Left lung (tissue), 10 donors: ENCODE results near the gene ZDHHC8. TPM values are rescaled to one million over a fixed set of nuclear protein-coding genes. Genes with fewer than 3 reads are reported as not detected.

Source experiments
- ATAC-seq: fragments of 200-7000 bp; cut with Tn5 transposase; one replicate; pipeline ENCODE4 v1.9.1; 2020; ENCODE audit warnings: moderate library complexity
- DNase-seq, 4 donors: peaks; one replicate each; pipeline ENCODE4 v3.0.0-alpha.2; 2013 to 2020
- H3K27ac ChIP-seq, 2 donors: fragments of 200-600 bp; sonication (generic) in 1 of 2; one replicate each; pipeline versions ENCODE4 v1.5.0 to v1.8.0; 2020 to 2021
- H3K27me3 ChIP-seq, 2 donors: fragments of 200-600 bp; sonication (generic) in 1 of 2; one replicate each; pipeline versions ENCODE4 v1.5.0 to v1.8.0; 2020 to 2021
- H3K36me3 ChIP-seq, 2 donors: fragments of 200-600 bp; sonication (generic) in 1 of 2; one replicate each; pipeline versions ENCODE4 v1.5.0 to v1.8.0; 2020 to 2021
- H3K4me1 ChIP-seq, 2 donors: fragments of 200-600 bp; one replicate each; pipeline ENCODE4 v1.8.0; 2021
- H3K4me3 ChIP-seq, 2 donors: fragments of 200-600 bp; sonication (generic) in 1 of 2; one replicate each; pipeline versions ENCODE4 v1.5.0 to v1.8.0; 2020 to 2021; ENCODE audit warnings: mild to moderate bottlenecking in 1 of 2
- H3K9me3 ChIP-seq, 2 donors: fragments of 200-600 bp; sonication (generic) in 1 of 2; one replicate each; pipeline versions ENCODE4 v1.5.0 to v1.8.0; 2020 to 2021
- intact Hi-C, 2 donors: fragments of 100-400 bp; cut with DNase I; formaldehyde crosslinking; loops; one replicate each; pipeline versions ENCODE4 v1.11.2 to v1.14.2; 2022
- polyA plus RNA-seq, 6 donors: library from polyadenylated mRNA; unstranded; fragments of 120-200 nt; gene quantifications; one replicate each; pipeline ENCODE4 v1.2.1, GENCODE V29; 2013; ENCODE audit not compliant: insufficient read length in 6 of 6
- total RNA-seq, 2 donors: library from RNA; stranded (reverse); fragmentation: NEBNext Ultra II Directional; extraction: Animal tissue kit (Norgen Biotek cat#: 25700); gene quantifications; one replicate each; pipeline ENCODE4 v1.2.1, GENCODE V29; 2021
- TF ChIP-seq, protein P1 (sequence below), 2 donors: fragments of 200-600 bp; sonication (generic) in 1 of 2; IDR thresholded peaks; one replicate each; pipeline versions ENCODE4 v1.5.0 to v1.8.0; 2021; ENCODE audit warnings: antibody characterized with exemption in 2 of 2
- donor health status: DM: no; HTN: yes; CAD: no.
- donor health status: DM: no; HTN: no; CAD: no.

The ZDHHC8 gene
- total and polyA plus RNA-seq, 8 donors: 34.4 to 81.8 (median 46.1) TPM

DNA sequence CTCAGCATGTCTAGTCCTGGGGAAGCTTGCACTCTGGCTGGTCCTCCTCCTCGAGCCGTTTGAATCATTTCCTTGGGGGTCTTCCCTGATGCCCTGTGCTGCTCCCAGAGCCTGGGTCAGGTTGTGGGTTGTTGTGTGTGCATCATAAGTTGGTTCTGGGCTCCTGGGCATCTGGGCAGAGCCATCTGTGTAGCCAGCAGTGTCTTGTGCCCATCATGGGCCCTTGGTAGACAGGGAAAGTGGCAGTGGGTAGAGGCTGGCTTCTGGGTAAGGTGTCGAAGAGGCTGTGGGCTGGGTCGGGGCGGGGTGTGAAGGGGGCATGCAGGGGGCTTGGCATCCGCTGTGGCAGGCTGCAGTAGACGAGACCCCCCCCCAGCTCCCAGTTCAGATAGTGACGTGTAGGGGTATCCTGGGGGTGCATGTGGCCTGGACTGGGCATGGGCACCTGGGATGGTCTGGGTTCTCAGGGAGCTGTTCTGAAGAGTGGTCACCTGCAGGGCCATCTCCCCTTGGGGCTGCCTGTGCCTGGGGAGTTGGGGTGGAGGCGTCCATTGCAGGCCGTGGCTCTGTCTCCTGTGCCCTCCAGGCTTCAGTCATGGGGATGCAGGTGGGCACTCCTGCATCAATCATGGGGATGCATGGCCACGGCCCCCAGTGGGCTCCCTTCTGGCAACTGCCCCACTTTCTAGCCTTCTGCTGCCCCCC, 7.4 kb upstream of the ZDHHC8 start:
- Histone ChIP-seq H3K36me3 (peaks cover 0 to 80% of the 10 kb centered on the region in 2 donors), H3K4me3 (no peak overlapping the region), H3K4me1 (peaks cover 0 to 13% of the 10 kb centered on the region in 2 donors), H3K27me3 (no peaks in the 10 kb centered on the region), H3K9me3 (no peaks in the 10 kb centered on the region), H3K27ac (no peak overlapping the region)
- TF ChIP-seq, protein P1, sequence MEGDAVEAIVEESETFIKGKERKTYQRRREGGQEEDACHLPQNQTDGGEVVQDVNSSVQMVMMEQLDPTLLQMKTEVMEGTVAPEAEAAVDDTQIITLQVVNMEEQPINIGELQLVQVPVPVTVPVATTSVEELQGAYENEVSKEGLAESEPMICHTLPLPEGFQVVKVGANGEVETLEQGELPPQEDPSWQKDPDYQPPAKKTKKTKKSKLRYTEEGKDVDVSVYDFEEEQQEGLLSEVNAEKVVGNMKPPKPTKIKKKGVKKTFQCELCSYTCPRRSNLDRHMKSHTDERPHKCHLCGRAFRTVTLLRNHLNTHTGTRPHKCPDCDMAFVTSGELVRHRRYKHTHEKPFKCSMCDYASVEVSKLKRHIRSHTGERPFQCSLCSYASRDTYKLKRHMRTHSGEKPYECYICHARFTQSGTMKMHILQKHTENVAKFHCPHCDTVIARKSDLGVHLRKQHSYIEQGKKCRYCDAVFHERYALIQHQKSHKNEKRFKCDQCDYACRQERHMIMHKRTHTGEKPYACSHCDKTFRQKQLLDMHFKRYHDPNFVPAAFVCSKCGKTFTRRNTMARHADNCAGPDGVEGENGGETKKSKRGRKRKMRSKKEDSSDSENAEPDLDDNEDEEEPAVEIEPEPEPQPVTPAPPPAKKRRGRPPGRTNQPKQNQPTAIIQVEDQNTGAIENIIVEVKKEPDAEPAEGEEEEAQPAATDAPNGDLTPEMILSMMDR (IDR thresholded peaks at IDR 0.05): no peak
- intact Hi-C loops: no loop called here
- DNase-seq (no peak), ATAC-seq (no peak)

DNA sequence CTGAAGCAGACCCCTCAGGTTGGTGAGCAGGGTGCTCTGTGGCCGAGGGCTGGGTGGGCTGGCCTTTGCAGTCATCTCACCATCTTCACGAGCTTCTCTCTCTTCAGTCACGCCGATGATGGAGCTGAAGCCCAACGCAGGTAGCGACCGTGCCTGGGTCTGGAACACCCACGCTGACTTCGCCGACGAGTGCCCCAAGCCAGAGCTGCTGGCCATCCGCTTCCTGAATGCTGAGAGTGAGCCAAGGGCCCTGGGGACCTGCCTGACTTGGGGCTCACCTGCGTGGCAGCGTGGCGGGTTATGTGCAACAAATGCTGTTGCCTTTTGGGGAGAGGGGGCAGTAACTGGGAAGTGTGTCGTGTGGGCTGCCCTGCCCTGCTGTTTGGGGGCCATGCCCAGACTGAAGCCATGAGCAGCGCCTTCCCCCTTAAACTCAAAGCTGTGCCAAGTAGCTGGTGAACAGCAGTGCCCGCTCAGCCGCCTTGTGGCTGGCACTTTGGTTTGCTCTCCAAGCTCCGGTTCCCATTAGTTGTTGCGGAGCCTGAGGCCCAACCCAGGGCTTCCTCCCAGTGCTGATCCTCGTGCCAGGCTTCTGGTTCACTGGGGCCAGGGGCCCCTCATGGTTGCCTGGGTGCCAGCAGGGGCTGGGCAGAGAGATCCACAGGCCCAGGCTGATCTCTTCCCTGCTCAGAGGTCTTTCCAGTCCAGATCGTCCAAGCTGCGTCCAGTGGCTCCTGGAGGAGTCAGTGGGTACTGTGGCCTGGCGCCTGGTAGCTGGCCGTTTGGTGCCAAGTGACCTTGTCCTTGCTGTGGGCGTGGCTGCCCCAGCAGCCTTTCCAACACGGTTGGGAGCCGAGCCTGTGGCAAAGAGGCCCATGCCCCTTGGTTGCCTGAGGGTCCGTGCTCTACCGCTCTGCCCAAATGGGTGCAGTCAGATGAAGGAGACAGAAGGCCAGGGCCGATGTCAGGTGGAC, 6.1 kb upstream of the ZDHHC8 start:
- DNase-seq: no peak
- intact Hi-C loops: no loop called here
- Histone ChIP-seq H3K27ac (no peak overlapping the region), H3K27me3 (no peaks in the 10 kb centered on the region), H3K9me3 (no peaks in the 10 kb centered on the region), H3K4me1 (peaks cover 3 to 8% of the 10 kb centered on the region in 2 donors), H3K36me3 (peaks cover 0 to 68% of the 10 kb centered on the region in 2 donors), H3K4me3 (no peak overlapping the region)
- no peak for ATAC-seq
- TF ChIP-seq, protein P1 (IDR thresholded peaks at IDR 0.05): no peak

DNA sequence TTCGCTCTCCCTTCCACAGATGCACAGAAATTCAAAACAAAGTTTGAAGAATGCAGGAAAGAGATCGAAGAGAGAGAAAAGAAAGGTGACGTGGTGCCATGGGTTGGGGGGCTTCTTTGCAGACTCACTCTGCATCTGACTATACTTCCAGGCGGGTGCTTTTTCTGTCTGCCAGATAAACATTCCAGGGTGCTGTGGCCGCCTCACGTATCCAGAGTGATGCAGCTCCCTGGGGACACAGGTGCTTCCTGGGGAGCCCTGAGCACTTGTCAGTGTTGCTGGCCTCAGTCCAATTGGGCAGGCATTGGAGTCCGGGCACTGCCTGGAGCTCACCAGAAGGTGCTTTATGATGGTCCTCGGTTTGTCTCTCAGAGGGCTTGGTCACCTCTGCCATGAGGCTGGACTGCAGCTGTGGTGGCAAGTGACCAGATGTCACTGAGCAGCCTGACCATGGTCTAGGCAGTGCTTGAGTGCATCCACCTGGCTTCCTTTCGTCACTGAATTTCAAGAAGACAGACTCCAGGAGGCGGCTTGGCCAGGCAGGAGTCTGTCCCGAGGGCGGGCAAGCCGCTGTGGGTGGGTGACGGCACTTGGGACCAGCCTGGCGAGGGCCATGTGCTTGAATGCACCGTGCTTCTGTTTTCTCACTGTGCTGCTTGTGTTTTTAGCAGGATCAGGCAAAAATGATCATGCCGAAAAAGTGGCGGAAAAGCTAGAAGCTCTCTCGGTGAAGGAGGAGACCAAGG, 5.1 kb upstream of the ZDHHC8 start:
- no peaks in the 10 kb centered on the region for H3K9me3 ChIP-seq
- no peak overlapping the region for H3K27ac ChIP-seq
- intact Hi-C loops: no loop called here
- H3K4me1 ChIP-seq: peaks cover 7 to 13% of the 10 kb centered on the region in 2 donors
- TF ChIP-seq, protein P1 (IDR thresholded peaks at IDR 0.05): no peak
- ATAC-seq (no peak), DNase-seq (no peak)
- H3K4me3 ChIP-seq: no peak overlapping the region
- peaks cover 0 to 58% of the 10 kb centered on the region in 2 donors for H3K36me3 ChIP-seq
- H3K27me3 ChIP-seq: no peaks in the 10 kb centered on the region

DNA sequence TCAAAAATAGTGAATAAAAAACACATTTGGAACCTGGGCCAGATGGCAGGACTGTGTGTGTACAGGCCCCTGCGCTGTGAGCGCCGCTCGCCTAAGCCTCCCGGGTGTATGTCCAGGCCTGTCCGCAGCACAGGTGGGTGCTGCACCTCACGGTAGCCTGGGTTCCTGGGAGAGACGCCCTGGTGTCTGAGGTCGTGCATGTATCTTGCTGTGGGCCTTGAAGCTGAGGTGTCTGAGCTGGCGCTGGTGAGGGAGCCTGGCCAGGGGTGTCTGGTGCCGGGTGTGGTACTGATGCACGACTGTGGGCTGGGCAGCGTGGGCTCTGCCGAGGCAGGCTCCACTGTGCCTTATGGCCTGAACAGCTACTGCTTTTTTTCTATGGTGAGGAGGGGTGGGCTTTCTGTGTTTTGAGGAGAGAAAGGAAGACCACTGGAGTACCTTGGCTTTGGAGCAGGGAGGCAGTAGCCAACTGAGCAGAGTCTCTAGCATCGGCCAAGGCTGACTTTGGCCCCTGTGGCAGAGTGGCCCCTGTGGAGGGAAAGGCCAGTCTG, 4.2 kb upstream of the ZDHHC8 start:
- Histone ChIP-seq H3K36me3 (peaks cover 0 to 49% of the 10 kb centered on the region in 2 donors), H3K4me1 (peaks cover 8 to 18% of the 10 kb centered on the region in 2 donors), H3K4me3 (no peak overlapping the region), H3K9me3 (no peaks in the 10 kb centered on the region), H3K27me3 (no peaks in the 10 kb centered on the region), H3K27ac (no peak overlapping the region)
- ATAC-seq (no peak), DNase-seq (no peak)
- intact Hi-C loops: no loop called here
- TF ChIP-seq, protein P1 (IDR thresholded peaks at IDR 0.05): no peak
